Effector memory CD4-positive, alpha-beta T cell (primary cell): Measurements from ENCODE around the gene ITGB3.

Experiments used
- DNase-seq, 3 donors: peaks; one replicate each; pipeline ENCODE4 v3.0.0-alpha.2; 2020
- H3K27ac ChIP-seq: 2 replicates; pipeline ENCODE4 v1.7.0; 2013; ENCODE audit warnings: mild to moderate bottlenecking, low read length, moderate library complexity; ENCODE audit not compliant: insufficient read depth, poor library complexity, severe bottlenecking
- H3K27me3 ChIP-seq: replicated peaks from 2 replicates; pipeline ENCODE4 v1.7.0; 2013; ENCODE audit warnings: mild to moderate bottlenecking, low read length; ENCODE audit not compliant: insufficient read depth, control insufficient read depth, poor library complexity, severe bottlenecking
- H3K36me3 ChIP-seq: 2 replicates; pipeline ENCODE4 v1.7.0; 2013; ENCODE audit warnings: mild to moderate bottlenecking, low read length, moderate library complexity; ENCODE audit not compliant: control insufficient read depth, insufficient read depth
- H3K4me1 ChIP-seq: 2 replicates; pipeline ENCODE4 v1.7.0; 2013; ENCODE audit warnings: low read length, mild to moderate bottlenecking; ENCODE audit not compliant: control insufficient read depth, insufficient read depth, poor library complexity, severe bottlenecking
- H3K4me3 ChIP-seq: 2 replicates; pipeline ENCODE4 v1.7.0; 2013; ENCODE audit warnings: low read length, low read depth, mild to moderate bottlenecking; ENCODE audit not compliant: insufficient read depth, poor library complexity, severe bottlenecking
- H3K9me3 ChIP-seq: 2 replicates; pipeline ENCODE4 v1.7.0; 2013; ENCODE audit warnings: mild to moderate bottlenecking, low read length, moderate library complexity; ENCODE audit not compliant: control insufficient read depth

ITGB3 gene

DNA sequence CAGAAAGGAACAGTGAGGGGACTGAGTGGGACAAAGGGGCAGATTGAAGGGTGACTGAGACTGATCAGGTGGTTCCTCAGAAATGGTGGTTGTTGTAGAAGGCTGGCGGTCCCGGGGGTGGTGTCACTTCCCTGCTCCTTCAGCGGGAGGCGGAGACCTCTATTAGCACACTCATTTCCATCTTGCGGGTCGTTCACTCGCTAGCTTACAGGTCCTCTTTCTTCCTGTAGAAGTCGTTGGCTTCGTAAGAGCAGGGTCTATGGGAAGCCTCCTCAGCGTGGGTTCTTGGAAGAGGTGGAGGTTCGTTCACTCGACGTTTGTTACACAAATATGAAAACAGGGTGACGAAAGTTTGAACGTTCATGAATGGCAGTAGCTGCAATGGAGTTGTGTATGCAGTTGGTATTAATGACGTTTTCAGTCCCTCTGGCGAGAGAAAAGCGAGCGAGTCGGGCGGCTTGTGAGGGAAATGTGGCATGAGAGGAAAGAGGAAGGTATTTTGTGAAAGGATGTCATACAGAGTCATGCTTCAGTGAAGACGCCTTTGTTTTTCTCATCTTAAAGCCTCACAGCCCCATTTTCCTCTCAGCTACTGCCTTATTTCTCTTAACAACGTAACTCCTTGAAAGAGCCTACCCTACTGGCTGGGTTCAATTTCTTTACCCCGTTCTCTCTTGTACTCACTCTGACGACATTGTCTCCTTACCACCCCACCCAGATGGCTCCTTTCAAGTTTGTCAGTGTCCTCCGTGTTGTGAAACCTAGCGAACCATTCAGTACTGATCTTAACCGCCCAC is 70.8 kb downstream of the ITGB3 start:
- H3K27me3 ChIP-seq: no peaks in the 10 kb centered on the region
- no peaks in the 10 kb centered on the region for H3K36me3 ChIP-seq
- peak; percentile 15 to 40 (median 31) for DNase-seq
- H3K4me1 ChIP-seq: peaks cover 5% of the 10 kb centered on the region
- H3K9me3 ChIP-seq: no peaks in the 10 kb centered on the region
- H3K4me3 ChIP-seq: peak overlapping the region; percentile 88
- H3K27ac ChIP-seq: peak overlapping the region; percentile 69

DNA sequence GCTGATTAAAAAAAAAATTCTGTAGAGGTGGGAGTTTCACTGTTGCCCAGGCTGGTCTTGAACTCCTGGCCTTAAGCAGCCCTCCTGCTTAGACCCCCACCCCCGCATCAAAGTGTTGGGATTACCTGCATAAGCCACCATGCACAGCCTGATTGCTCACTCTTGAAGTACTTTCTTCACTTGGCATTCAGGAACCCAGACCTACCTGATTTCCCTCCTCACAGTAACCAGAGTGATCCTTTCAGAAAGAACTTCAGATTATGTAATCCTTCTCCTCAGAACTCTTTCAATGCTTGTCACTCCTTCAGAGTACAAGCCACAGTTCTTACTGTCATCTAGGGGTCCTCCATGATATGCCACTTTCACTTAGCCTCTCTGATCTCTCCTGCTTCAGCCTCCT is 71.5 kb downstream of the ITGB3 start:
- DNase-seq: no peak
- no peak overlapping the region for H3K4me3 ChIP-seq
- H3K9me3 ChIP-seq: no peaks in the 10 kb centered on the region
- peaks cover 5% of the 10 kb centered on the region for H3K4me1 ChIP-seq
- no peaks in the 10 kb centered on the region for H3K36me3 ChIP-seq
- H3K27ac ChIP-seq: no peak overlapping the region
- H3K27me3 ChIP-seq: no peaks in the 10 kb centered on the region

DNA sequence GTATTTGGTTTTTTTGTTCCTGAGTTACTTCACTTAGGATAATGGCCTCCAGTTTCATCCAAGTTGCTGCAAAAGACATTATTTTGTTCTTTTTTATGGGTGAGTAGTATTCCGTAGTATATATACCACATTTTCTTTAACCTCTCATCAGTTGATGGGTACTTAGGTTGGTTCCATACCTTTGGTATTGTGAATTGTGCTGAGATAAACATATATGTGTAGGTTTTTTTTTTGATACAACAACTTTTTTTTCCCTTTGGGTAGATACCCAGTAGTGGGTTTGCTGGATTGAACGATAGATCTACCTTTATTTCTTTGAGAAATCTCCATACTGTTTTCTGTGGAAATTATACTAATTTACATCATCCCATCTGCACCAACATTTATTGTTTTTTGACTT is 76.9 kb downstream of the ITGB3 start:
- H3K36me3 ChIP-seq: peaks cover 5% of the 10 kb centered on the region
- no peaks in the 10 kb centered on the region for H3K9me3 ChIP-seq
- no peaks in the 10 kb centered on the region for H3K27me3 ChIP-seq
- DNase-seq: no peak
- H3K27ac ChIP-seq: no peak overlapping the region
- no peaks in the 10 kb centered on the region for H3K4me1 ChIP-seq
- no peak overlapping the region for H3K4me3 ChIP-seq

GRCh38 chr17:47332287-47332686 is 78.7 kb downstream of the ITGB3 start:
- H3K27ac ChIP-seq: no peak overlapping the region
- no peak for DNase-seq

GRCh38 chr17:47335101-47335936 is 81.7 kb downstream of the ITGB3 start:
- no peaks in the 10 kb centered on the region for H3K27me3 ChIP-seq
- no peak overlapping the region for H3K4me3 ChIP-seq
- no peak for DNase-seq
- H3K36me3 ChIP-seq: peaks cover 5% of the 10 kb centered on the region
- no peak overlapping the region for H3K27ac ChIP-seq
- no peaks in the 10 kb centered on the region for H3K4me1 ChIP-seq
- H3K9me3 ChIP-seq: no peaks in the 10 kb centered on the region

More at GRCh38 chr17:47332287-47332686, 78.7 kb downstream of the ITGB3 start:
- Histone ChIP-seq H3K4me3 (no peak overlapping the region), H3K27me3 (no peaks in the 10 kb centered on the region), H3K36me3 (peaks cover 5% of the 10 kb centered on the region), H3K9me3 (no peaks in the 10 kb centered on the region), H3K4me1 (no peaks in the 10 kb centered on the region)

DNA sequence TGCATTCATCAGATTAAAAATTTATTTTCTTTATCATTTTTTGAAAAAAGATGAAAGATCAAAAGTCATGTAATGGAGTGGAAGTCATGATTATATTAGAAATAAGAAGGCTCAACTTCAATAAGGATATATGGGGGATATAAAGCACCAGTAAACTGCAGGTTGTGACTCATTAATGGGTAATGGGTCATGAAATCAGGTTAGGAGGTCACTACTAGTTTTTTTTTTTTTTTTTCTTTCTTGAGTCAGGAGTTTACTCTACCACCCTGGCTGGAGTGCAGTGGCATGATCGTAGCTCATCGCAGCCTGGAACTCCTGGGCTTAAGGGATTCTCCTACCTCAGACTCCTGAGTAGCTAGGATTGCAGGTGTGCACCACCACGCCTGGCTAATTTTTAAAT is 84.4 kb downstream of the ITGB3 start:
- H3K9me3 ChIP-seq: no peaks in the 10 kb centered on the region
- H3K4me3 ChIP-seq: no peak overlapping the region
- peaks cover 5% of the 10 kb centered on the region for H3K36me3 ChIP-seq
- no peaks in the 10 kb centered on the region for H3K27me3 ChIP-seq
- H3K27ac ChIP-seq: no peak overlapping the region
- DNase-seq: no peak
- H3K4me1 ChIP-seq: no peaks in the 10 kb centered on the region

- no peaks in the 10 kb centered on the region for H3K36me3 ChIP-seq
- H3K9me3 ChIP-seq: no peaks in the 10 kb centered on the region
- H3K4me3 ChIP-seq: no peak overlapping the region
- no peak for DNase-seq
- no peaks in the 10 kb centered on the region for H3K4me1 ChIP-seq
- no peaks in the 10 kb centered on the region for H3K27me3 ChIP-seq
- no peak overlapping the region for H3K27ac ChIP-seq
These were observed 99.2 kb downstream of the ITGB3 start for GRCh38 chr17:47352848-47353247.

GRCh38 chr17:47358652-47359051 is 105.0 kb downstream of the ITGB3 start:
- Histone ChIP-seq H3K27ac (no peak overlapping the region), H3K36me3 (no peaks in the 10 kb centered on the region), H3K9me3 (no peaks in the 10 kb centered on the region), H3K4me1 (no peaks in the 10 kb centered on the region), H3K27me3 (no peaks in the 10 kb centered on the region), H3K4me3 (no peak overlapping the region)
- no peak for DNase-seq
